ENCODE data around the gene PGGHG. TPM values are rescaled to one million over a fixed set of nuclear protein-coding genes. Genes with fewer than 3 reads are reported as not detected.
"Not testable (repeated sequence)": the region's sequence is repeated elsewhere in the genome, so short reads cannot be mapped to it uniquely, and the experiment has no call there.

The PGGHG gene
- polyA plus RNA-seq, 3 donors from 2014 or later, result 8.1 to 17.4 (median 11.4) TPM

DNA sequence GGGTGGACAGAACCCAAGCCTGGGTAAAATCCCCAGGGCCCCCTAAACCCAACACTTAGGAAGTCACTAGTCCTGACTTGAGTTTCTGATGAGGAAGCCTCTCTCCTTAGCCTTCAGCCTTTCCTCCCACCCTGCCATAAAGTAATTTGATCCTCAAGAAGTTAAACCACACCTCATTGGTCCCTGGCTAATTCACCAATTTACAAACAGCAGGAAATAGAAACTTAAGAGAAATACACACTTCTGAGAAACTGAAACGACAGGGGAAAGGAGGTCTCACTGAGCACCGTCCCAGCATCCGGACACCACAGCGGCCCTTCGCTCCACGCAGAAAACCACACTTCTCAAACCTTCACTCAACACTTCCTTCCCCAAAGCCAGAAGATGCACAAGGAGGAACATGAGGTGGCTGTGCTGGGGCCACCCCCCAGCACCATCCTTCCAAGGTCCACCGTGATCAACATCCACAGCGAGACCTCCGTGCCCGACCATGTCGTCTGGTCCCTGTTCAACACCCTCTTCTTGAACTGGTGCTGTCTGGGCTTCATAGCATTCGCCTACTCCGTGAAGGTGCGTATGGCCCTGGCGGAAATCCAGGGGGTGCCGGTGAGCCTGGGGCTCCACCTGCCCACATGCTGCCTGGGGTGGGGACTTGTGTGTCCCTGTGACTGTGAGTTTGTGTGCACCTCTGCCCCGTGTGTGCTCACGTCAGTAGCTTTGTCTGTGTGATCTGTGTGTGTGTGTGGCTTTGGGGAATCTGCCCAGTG is 25.0 kb downstream of the PGGHG start, which contains the start of gene IFITM1:
Gene IFITM1, plus strand, starts transcription at position 254 of the 767 bp plus-strand sequence. Its CDS starts 131 bp downstream, at position 385.
- DNase-seq, result peak; percentile 77 to 82 (median 81)
- Mint-ChIP-seq H3K36me3 (peaks cover 4 to 34% (median 28%) of the 10 kb centered on the region in 3 donors), H3K4me1 (peaks cover 54% of the 10 kb centered on the region in 2 donors), H3K4me3 (peak within 1 kb of the TSS; percentile 93 to 98 (median 94)), H3K9me3 (no peaks in the 10 kb centered on the region), H3K27me3 (ENCODE audit: low read depth in 3 of 3) (peaks cover 18 to 42% (median 24%) of the 10 kb centered on the region in 3 donors), H3K27ac (peak within 1 kb of the TSS; percentile 94 to 99 (median 98))

DNA sequence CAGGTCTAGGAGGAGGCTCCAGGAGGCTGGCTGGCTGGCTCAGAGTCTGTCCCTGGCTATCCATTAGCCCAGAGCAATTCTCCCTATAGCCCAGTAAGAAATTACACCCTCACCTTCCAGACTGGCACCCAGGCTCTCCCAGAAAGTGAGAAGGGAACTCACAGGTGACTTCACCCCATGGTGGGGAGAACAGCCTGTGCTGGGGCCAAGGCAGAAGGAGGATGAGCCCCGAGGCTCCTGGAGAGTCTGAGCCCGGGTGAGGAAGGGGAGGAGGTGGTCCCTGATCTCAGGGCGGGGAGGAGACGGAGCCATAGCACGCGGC is 25.6 kb downstream of the PGGHG start:
- Mint-ChIP-seq H3K27ac (peak overlapping the region; percentile 94 to 99 (median 98)), H3K4me3 (peak overlapping the region; percentile 93 to 98 (median 94)), H3K4me1 (peaks cover 51% of the 10 kb centered on the region in 2 donors), H3K36me3 (peaks cover 4 to 29% (median 23%) of the 10 kb centered on the region in 3 donors), H3K27me3 (ENCODE audit: low read depth in 3 of 3) (peaks cover 18 to 39% (median 26%) of the 10 kb centered on the region in 3 donors)
- DNase-seq, H3K9me3 Mint-ChIP-seq: not testable (repeated sequence)

DNA sequence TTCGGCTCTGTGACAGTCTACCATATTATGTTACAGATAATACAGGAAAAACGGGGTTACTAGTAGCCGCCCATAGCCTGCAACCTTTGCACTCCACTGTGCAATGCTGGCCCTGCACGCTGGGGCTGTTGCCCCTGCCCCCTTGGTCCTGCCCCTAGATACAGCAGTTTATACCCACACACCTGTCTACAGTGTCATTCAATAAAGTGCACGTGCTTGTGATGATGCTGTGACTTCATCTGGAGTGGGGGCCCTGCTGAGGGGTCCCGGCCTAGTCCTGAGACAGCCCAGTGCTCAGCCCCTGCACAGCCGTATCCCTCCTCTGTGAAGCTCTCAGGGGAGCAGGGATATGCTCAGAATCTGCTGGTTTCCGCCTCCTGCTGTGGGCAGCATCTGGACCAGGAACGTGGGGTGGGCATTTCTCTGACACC is 26.1 kb downstream of the PGGHG start:
- Mint-ChIP-seq H3K36me3 (peaks cover 4 to 29% (median 20%) of the 10 kb centered on the region in 3 donors), H3K4me3 (peak overlapping the region; percentile 93 to 98 (median 94)), H3K27me3 (ENCODE audit: low read depth in 3 of 3) (peaks cover 18 to 40% (median 28%) of the 10 kb centered on the region in 3 donors), H3K9me3 (no peaks in the 10 kb centered on the region), H3K4me1 (peaks cover 52 to 53% of the 10 kb centered on the region in 2 donors), H3K27ac (peak overlapping the region; percentile 94 to 99 (median 98))
- peak in 1 of 3 donors; percentile 34 for DNase-seq

DNA sequence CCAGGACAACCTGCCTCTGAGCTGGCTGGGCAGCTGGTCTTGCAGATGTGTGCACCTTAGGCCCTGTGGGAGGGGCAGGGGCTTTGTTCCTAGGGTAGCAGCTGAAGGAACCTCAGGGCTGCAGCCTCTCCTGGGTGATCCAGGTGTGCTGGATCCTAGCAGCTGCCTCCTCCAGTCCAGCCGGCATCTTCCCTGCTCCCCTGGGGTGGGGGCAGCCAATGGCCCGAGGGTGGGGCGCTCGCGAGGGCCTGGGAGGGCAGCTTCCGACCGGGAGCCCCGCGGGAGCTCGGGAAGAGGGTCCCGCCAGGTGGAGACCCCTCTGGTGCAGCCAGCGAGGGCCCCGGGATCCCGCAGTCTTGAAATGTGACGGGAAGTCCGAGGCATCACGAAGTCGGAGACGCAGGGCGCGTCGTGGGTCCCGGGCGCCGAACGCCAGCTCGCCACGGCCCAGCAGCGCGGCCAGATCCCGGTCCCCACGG is 26.6 kb downstream of the PGGHG start:
- peaks cover 4 to 29% (median 20%) of the 10 kb centered on the region in 3 donors for H3K36me3 Mint-ChIP-seq
- H3K9me3 Mint-ChIP-seq, result no peaks in the 10 kb centered on the region
- no peak for DNase-seq
- peaks cover 19 to 41% (median 29%) of the 10 kb centered on the region in 3 donors for H3K27me3 Mint-ChIP-seq (ENCODE audit: low read depth in 3 of 3)
- peaks cover 57 to 58% of the 10 kb centered on the region in 2 donors for H3K4me1 Mint-ChIP-seq
- H3K4me3 Mint-ChIP-seq, result peak overlapping the region; percentile 93 to 98 (median 94)
- peak overlapping the region; percentile 94 to 99 (median 98) for H3K27ac Mint-ChIP-seq

DNA sequence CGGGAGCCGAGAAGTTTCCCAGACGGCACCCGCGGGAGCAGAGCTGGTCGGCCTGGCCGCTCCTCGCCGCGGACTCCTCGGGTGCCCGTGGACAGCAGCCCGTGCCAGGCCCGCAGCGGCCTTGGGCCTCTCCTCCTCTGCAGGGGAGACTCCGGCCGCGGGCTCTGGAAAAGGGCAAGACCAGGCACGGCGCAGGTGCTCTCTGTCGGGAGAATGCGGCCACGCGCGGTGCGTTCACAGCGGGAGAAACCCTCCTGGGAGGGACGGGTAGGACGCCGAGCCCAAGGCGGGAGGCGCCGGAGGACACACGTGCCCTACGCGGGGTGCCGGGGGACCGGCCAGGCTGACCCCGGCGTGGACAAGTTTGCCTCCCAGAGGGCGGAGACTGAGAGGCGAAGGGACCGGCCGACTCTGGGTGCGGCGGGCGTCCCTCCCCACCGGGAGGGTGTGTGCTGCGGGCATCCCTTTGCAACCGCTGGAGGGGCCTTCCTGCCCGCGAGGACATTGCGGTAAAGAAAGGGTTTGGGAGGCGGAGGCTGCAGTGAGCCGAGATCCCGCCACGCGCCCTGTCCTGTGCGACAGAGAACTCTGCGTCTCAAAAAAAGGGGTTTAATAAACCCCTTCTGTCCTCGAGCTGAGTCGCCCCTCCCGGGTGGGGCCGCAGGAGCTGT is 27.2 kb downstream of the PGGHG start:
- Mint-ChIP-seq H3K27me3 (ENCODE audit: low read depth in 3 of 3) (peaks cover 19 to 44% (median 30%) of the 10 kb centered on the region in 3 donors), H3K9me3 (no peaks in the 10 kb centered on the region), H3K36me3 (peaks cover 4 to 29% (median 20%) of the 10 kb centered on the region in 3 donors), H3K4me1 (peaks cover 61 to 62% of the 10 kb centered on the region in 2 donors), H3K27ac (peak overlapping the region; percentile 93 to 99 (median 98)), H3K4me3 (peak overlapping the region; percentile 89 to 94 (median 92))
- DNase-seq, result peak; percentile 71 to 78 (median 72)

DNA sequence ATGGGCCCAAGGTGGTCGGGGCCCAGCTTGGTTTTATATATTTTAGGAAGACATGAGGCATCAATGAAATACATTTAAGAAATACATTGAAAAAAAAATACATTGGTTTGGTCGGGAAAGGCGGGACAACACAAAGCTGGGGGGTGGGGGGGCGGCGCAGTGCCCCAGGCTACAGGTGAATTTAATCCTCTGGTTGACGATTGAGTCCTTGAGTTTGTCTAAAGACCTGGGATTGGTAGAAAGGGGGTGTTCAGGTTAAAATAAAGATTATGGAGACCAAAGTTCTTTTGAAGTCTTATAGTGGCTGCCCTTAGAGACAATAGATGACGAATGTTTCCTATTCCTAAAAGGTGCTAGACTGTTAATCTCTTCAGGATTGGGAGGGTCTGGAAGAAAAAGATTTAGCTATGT is 28.0 kb downstream of the PGGHG start:
- Mint-ChIP-seq H3K4me1 (peaks cover 57 to 58% of the 10 kb centered on the region in 2 donors), H3K4me3 (peak overlapping the region; percentile 89 to 94 (median 92)), H3K27ac (peak overlapping the region; percentile 93 to 99 (median 98)), H3K27me3 (ENCODE audit: low read depth in 3 of 3) (peaks cover 19 to 42% (median 30%) of the 10 kb centered on the region in 3 donors), H3K36me3 (peaks cover 4 to 29% (median 20%) of the 10 kb centered on the region in 3 donors), H3K9me3 (no peaks in the 10 kb centered on the region)
- peak in 2 of 3 donors; percentile 51 to 63 for DNase-seq

DNA sequence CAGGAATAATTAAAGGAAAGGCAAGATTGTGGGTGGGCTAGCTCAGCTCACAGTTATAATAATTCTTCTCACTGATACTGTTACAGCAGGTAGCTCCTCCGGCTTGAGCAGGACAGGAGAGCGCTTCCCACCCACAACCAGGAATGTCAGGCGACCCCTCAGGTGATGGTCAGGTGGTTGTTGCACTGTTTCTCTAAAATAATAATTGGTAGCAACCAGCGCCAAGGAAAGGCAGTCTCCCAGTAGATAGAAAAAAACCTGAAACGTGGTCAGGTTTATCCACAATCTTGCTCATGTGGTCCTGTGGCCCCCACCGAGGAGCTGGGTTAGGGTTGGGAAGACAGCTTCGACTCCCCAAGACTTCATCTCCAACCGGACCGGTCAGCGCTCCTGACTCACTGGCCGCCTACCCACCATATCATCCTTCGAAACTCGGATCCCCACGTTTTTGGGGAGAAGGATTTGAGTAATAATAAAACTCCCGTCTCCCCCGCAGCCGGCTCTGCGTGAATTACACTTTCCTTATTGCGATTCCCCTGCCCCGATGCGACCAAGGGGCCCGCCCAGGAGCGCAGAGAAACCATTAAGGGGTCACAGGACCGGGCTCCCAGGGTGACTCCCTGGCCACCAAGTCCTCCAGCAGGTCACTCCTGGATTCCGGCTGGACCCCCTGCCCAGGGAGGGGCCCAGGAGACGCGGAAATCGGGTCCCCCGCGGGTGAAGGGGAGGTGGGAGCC is 28.9 kb downstream of the PGGHG start:
- H3K27me3 Mint-ChIP-seq (ENCODE audit: low read depth in 3 of 3), result peaks cover 17 to 42% (median 30%) of the 10 kb centered on the region in 3 donors
- peak in 1 of 3 donors; percentile 35 for DNase-seq
- not testable (repeated sequence) for H3K9me3 Mint-ChIP-seq
- peaks cover 4 to 29% (median 20%) of the 10 kb centered on the region in 3 donors for H3K36me3 Mint-ChIP-seq
- peak overlapping the region; percentile 93 to 99 (median 98) for H3K27ac Mint-ChIP-seq
- H3K4me1 Mint-ChIP-seq, result peaks cover 48 to 50% of the 10 kb centered on the region in 2 donors
- H3K4me3 Mint-ChIP-seq, result peak overlapping the region; percentile 89 to 94 (median 92)

DNA sequence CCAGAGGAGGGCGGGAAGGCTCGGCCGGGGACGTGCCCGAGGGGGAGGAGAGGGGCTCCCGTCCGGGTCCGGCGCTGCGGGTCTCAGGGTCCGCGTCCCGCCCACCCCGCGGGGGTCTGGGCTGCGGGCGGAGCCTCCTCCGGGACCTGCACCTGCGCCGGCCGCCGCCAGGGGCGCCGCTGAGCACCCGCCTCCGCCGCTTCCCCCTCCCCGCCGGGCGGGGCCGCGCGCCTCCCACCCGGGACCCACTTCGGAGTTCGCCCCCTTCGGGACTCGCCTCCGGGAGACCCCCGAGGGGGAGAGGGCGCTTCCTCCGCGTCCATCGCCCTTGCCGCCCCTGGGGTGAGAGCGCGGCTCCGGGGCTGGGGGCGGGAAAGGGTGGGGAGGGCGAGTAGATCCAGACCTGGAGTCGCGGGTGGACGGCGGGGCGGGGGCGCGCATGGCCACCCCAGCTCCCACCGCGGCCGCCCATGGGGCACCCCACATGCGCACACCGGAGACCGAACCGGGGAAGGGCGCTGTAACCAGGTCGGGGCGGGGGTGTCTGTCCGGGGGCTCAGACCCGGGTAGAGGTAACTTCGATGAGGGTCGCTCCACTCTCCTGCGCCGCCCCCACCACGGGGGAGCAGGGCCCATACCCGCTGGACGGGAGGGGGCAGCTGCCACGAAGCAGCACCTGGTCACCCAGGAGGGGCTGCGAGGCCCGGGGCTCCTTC is 29.6 kb downstream of the PGGHG start:
- Mint-ChIP-seq H3K27me3 (ENCODE audit: low read depth in 3 of 3) (peaks cover 17 to 41% (median 30%) of the 10 kb centered on the region in 3 donors), H3K27ac (peak overlapping the region in 1 of 6 donors; percentile 55), H3K36me3 (peaks cover 4 to 29% (median 20%) of the 10 kb centered on the region in 3 donors), H3K4me3 (peak overlapping the region in 3 of 5 donors; percentile 44 to 90 (median 89)), H3K4me1 (peaks cover 41 to 50% of the 10 kb centered on the region in 2 donors)
- H3K9me3 Mint-ChIP-seq, result not testable (repeated sequence)
- peak in 1 of 3 donors; percentile 44 for DNase-seq

DNA sequence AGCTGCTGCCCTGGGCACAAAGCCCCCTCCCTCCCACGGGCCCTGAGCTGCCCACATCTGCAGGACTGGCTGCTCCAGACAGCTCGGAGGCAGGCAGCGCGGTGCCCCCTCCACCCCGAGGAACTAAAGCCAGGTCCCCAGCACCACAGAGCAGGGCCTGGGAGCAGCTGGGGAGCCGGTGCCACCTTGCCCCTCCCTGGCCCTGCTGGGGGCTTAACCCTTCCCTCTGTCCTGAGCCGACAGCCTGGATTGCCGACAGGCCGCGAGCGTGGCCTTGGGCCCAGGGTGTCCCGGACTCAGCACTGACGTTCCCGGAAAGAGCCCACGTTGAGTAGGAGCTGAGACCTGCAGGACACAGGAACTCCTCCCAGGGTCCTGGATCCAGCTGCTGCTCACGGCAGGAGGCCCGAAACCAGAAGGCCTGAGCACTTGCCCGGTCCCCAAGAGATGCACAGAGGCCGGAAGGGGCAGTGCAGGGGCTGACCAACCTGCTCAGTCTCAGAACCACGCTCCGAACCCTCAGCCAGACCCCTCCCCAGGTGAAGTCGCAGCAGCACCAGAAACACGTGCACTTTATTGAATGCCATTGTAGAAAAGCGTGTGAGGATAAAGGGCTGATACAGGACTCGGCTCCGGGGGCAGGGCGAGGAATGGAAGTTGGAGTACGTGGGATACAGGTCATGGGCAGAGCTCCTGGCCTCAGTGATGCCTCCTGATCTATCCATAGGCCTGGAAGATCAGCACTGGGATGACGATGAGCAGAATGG is 30.4 kb downstream of the PGGHG start:
- not testable (repeated sequence) for H3K9me3 Mint-ChIP-seq
- Mint-ChIP-seq H3K27me3 (ENCODE audit: low read depth in 3 of 3) (peaks cover 13 to 35% (median 29%) of the 10 kb centered on the region in 3 donors), H3K36me3 (peaks cover 4 to 24% (median 15%) of the 10 kb centered on the region in 3 donors), H3K27ac (peak overlapping the region; percentile 90 to 99 (median 96)), H3K4me1 (peaks cover 37 to 49% of the 10 kb centered on the region in 2 donors), H3K4me3 (peak overlapping the region; percentile 88 to 94 (median 90))
- DNase-seq, result peak in 1 of 3 donors; percentile 45

DNA sequence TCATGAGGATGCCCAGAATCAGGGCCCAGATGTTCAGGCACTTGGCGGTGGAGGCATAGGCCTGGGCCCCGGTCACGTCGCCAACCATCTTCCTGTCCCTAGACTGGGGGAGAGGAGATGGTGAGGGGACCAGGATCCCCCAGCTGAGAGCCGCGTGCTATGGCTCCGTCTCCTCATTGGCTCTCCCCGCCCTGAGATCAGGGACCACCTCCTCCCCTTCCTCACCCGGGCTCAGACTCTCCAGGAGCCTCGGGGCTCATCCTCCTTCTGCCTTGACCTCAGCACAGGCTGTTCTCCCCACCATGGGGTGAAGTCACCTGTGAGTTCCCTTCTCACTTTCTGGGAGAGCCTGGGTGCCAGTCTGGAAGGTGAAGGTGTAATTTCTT is 31.0 kb downstream of the PGGHG start:
- H3K4me1 Mint-ChIP-seq, result peaks cover 42 to 54% of the 10 kb centered on the region in 2 donors
- peak overlapping the region; percentile 88 to 94 (median 90) for H3K4me3 Mint-ChIP-seq
- peaks cover 4 to 20% (median 13%) of the 10 kb centered on the region in 3 donors for H3K36me3 Mint-ChIP-seq
- not testable (repeated sequence) for H3K9me3 Mint-ChIP-seq, DNase-seq
- H3K27me3 Mint-ChIP-seq (ENCODE audit: low read depth in 3 of 3), result peaks cover 11 to 34% (median 28%) of the 10 kb centered on the region in 3 donors
- H3K27ac Mint-ChIP-seq, result peak overlapping the region; percentile 90 to 99 (median 96)

DNA sequence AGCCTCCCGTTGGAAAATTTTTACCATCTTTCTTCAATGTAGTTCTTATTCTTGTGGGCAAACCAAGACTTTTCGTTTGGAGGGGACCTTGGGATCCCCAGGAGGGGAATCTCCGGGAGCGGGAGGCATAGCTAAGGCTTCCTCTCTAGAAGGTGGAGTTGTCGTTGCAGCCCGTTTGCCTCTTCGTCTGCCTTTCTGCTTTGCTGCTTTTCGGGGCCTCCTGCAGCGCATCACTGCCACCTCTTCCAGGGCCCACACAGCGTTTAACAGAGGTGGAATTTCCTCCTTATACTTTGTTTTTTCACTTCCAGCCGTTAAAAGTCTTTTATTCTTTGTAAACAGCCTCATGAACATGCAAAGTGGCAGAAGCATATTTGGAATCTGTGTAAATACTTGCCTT is 35.2 kb downstream of the PGGHG start:
- Mint-ChIP-seq H3K36me3 (no peaks in the 10 kb centered on the region), H3K9me3 (no peaks in the 10 kb centered on the region), H3K27ac (peak overlapping the region in 2 of 6 donors; percentile 17 to 65), H3K27me3 (ENCODE audit: low read depth in 3 of 3) (peaks cover 5 to 15% (median 11%) of the 10 kb centered on the region in 3 donors), H3K4me1 (peaks cover 64 to 72% of the 10 kb centered on the region in 2 donors), H3K4me3 (peak overlapping the region in 1 of 5 donors; percentile 7)
- no peak for DNase-seq
